ENCODE results near the gene IFT43.

The IFT43 gene

GRCh38 chr14:75996488-75996887 is 10.9 kb downstream of the IFT43 start:
- TF ChIP-seq CTCF (IDR thresholded peaks at IDR 0.05; ENCODE audit: low read length) (no peak), EZH2 (optimal IDR thresholded peaks at IDR 0.05; ENCODE audit: low read depth, low read length) (no peak), EZH2phosphoT487 (IDR thresholded peaks at IDR 0.05; ENCODE audit: low read length) (no peak)
- H3K79me2 ChIP-seq (ENCODE audit: low read length), result no peaks in the 10 kb centered on the region
- no peak overlapping the region for H3K9ac ChIP-seq (ENCODE audit: low read length)
- H3K27me3 ChIP-seq (replicated peaks; ENCODE audit: insufficient read depth, low read length), result no peaks in the 10 kb centered on the region
- H3K9me2 ChIP-seq (replicated peaks; ENCODE audit: insufficient read depth, low read length), result no peaks in the 10 kb centered on the region
- H3K27ac ChIP-seq (ENCODE audit: low read length), result no peak overlapping the region
- H3F3A ChIP-seq (ENCODE audit: insufficient read depth, low read length), result no peaks in the 10 kb centered on the region
- H3K4me3 ChIP-seq (ENCODE audit: low read length), result no peak overlapping the region
- no peaks in the 10 kb centered on the region for H3K36me3 ChIP-seq (replicated peaks; ENCODE audit: insufficient read depth, low read length)
- no peaks in the 10 kb centered on the region for H4K20me1 ChIP-seq (ENCODE audit: insufficient read depth, low read length)
- H3K4me2 ChIP-seq (ENCODE audit: low read depth, low read length), result no peak overlapping the region
- no peak overlapping the region for H2AFZ ChIP-seq (ENCODE audit: low read length)
- DNase-seq, result no peak
- H3K4me1 ChIP-seq (ENCODE audit: low read length), result no peaks in the 10 kb centered on the region
- H3K9me3 ChIP-seq (replicated peaks; ENCODE audit: insufficient read depth, low read length), result no peaks in the 10 kb centered on the region

- Histone ChIP-seq H2AFZ (ENCODE audit: low read length) (no peak overlapping the region), H3K9me3 (replicated peaks; ENCODE audit: insufficient read depth, low read length) (no peaks in the 10 kb centered on the region), H3K9ac (ENCODE audit: low read length) (no peak overlapping the region), H3K27me3 (replicated peaks; ENCODE audit: insufficient read depth, low read length) (no peaks in the 10 kb centered on the region), H3K79me2 (ENCODE audit: low read length) (no peaks in the 10 kb centered on the region), H3K4me3 (ENCODE audit: low read length) (no peak overlapping the region), H3K4me2 (ENCODE audit: low read depth, low read length) (no peak overlapping the region), H3F3A (ENCODE audit: insufficient read depth, low read length) (no peaks in the 10 kb centered on the region), H3K9me2 (replicated peaks; ENCODE audit: insufficient read depth, low read length) (no peaks in the 10 kb centered on the region), H3K27ac (ENCODE audit: low read length) (no peak overlapping the region), H3K4me1 (ENCODE audit: low read length) (no peaks in the 10 kb centered on the region), H3K36me3 (replicated peaks; ENCODE audit: insufficient read depth, low read length) (no peaks in the 10 kb centered on the region), H4K20me1 (ENCODE audit: insufficient read depth, low read length) (no peaks in the 10 kb centered on the region)
- DNase-seq, result no peak
- TF ChIP-seq CTCF (IDR thresholded peaks at IDR 0.05; ENCODE audit: low read length), result no peak
- TF ChIP-seq EZH2 (optimal IDR thresholded peaks at IDR 0.05; ENCODE audit: low read depth, low read length), result no peak
- TF ChIP-seq EZH2phosphoT487 (IDR thresholded peaks at IDR 0.05; ENCODE audit: low read length), result no peak
Measured at GRCh38 chr14:75999511-76000190, 14.1 kb downstream of the IFT43 start.

- Histone ChIP-seq H3K4me2 (ENCODE audit: low read depth, low read length) (no peak overlapping the region), H2AFZ (ENCODE audit: low read length) (no peak overlapping the region), H3K9me2 (replicated peaks; ENCODE audit: insufficient read depth, low read length) (no peaks in the 10 kb centered on the region), H3K36me3 (replicated peaks; ENCODE audit: insufficient read depth, low read length) (no peaks in the 10 kb centered on the region), H3K79me2 (ENCODE audit: low read length) (no peaks in the 10 kb centered on the region), H3K27ac (ENCODE audit: low read length) (no peak overlapping the region), H3K4me3 (ENCODE audit: low read length) (no peak overlapping the region), H3K9ac (ENCODE audit: low read length) (no peak overlapping the region), H3K9me3 (replicated peaks; ENCODE audit: insufficient read depth, low read length) (no peaks in the 10 kb centered on the region), H4K20me1 (ENCODE audit: insufficient read depth, low read length) (no peaks in the 10 kb centered on the region), H3F3A (ENCODE audit: insufficient read depth, low read length) (no peaks in the 10 kb centered on the region), H3K4me1 (ENCODE audit: low read length) (no peaks in the 10 kb centered on the region), H3K27me3 (replicated peaks; ENCODE audit: insufficient read depth, low read length) (no peaks in the 10 kb centered on the region)
- no peak for DNase-seq
- TF ChIP-seq EZH2 (optimal IDR thresholded peaks at IDR 0.05; ENCODE audit: low read depth, low read length), result no peak
- TF ChIP-seq EZH2phosphoT487 (IDR thresholded peaks at IDR 0.05; ENCODE audit: low read length), result no peak
- TF ChIP-seq CTCF (IDR thresholded peaks at IDR 0.05; ENCODE audit: low read length), result no peak
Measured at GRCh38 chr14:76002383-76002782, 16.8 kb downstream of the IFT43 start.

Data from MM.1S (cell line).